Activated CD8-positive, alpha-beta memory T cell treated with anti-CD3 and anti-CD28 coated beads for 1 hour (primary cell): Measurements from ENCODE around the gene AATK.

Source experiments
- DNase-seq, 2 donors: peaks; one replicate each; pipeline ENCODE4 v3.0.0-alpha.2; 2020; ENCODE audit warnings: low read depth in 1 of 2; ENCODE audit errors: extremely low read depth in 1 of 2

The AATK gene

GRCh38 chr17:81129711-81130367, 36.2 kb downstream of the AATK start:
- no peak for DNase-seq

GRCh38 chr17:81129289-81129688, 36.7 kb downstream of the AATK start:
- no peak for DNase-seq

GRCh38 chr17:81128774-81129173, 37.2 kb downstream of the AATK start:
- no peak for DNase-seq

- DNase-seq: no peak
These were observed 37.7 kb downstream of the AATK start for GRCh38 chr17:81128338-81128737.

GRCh38 chr17:81127526-81128177, 38.4 kb downstream of the AATK start:
- no peak for DNase-seq

- no peak for DNase-seq
These were observed 38.9 kb downstream of the AATK start for GRCh38 chr17:81127133-81127455.

- DNase-seq: no peak
These were observed 39.5 kb downstream of the AATK start for GRCh38 chr17:81126281-81127132.

- DNase-seq: no peak
These were observed 40.4 kb downstream of the AATK start for GRCh38 chr17:81125573-81126081.

- no peak for DNase-seq
These were observed 41.6 kb downstream of the AATK start for GRCh38 chr17:81124377-81124776.

GRCh38 chr17:81123052-81124048, 42.7 kb downstream of the AATK start:
- no peak for DNase-seq

- no peak for DNase-seq
These were observed 43.9 kb downstream of the AATK start for GRCh38 chr17:81121841-81122733.

GRCh38 chr17:81120695-81121621, 45.1 kb downstream of the AATK start:
- no peak for DNase-seq

GRCh38 chr17:81120149-81120484, 45.9 kb downstream of the AATK start:
- DNase-seq: no peak

- peak; percentile 61 to 69 for DNase-seq
These were observed 46.5 kb downstream of the AATK start for GRCh38 chr17:81119223-81120148.

GRCh38 chr17:81118308-81119221, 47.5 kb downstream of the AATK start:
- no peak for DNase-seq

GRCh38 chr17:81117672-81118198, 48.3 kb downstream of the AATK start:
- no peak for DNase-seq
